H4 (cell line): ENCODE results near the gene DHRSX. TPM values are rescaled to one million over a fixed set of nuclear protein-coding genes. Genes with fewer than 3 reads are reported as not detected.
"Not testable (repeated sequence)": the region's sequence is repeated elsewhere in the genome, so short reads cannot be mapped to it uniquely, and the experiment has no call there.

Source experiments
- DNase-seq: peaks from one replicate; pipeline ENCODE4 v3.0.0-alpha.2; 2015; ENCODE audit warnings: low spot score
- total RNA-seq: library from RNA; depleted of rRNA; stranded (reverse); fragments of >200 nt; shearing (Covaris generic); gene quantifications from 2 replicates; pipeline ENCODE4 v1.2.3, GENCODE V29; 2014

The DHRSX gene
- total RNA-seq, 1 experiment from 2014 or later, result 37.1 TPM

DNA sequence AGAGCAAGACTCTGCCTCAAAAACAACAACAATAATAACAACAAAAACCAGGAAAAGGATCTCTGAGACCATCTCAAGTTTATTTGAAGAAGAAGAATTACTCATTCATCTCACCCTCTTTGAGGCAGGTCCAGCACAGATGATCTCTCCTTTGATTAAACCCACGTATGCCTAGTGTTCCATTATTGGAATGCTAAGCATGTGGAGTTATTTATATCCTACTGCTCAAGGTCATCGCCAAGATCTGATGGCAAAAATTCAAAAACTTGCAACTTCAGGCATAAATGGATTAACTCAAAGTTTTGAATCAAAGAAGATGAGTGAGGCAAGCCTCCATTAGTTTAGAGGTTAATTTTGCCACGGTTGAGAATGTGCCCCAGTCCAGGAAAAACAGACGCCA is 184.2 kb downstream of the DHRSX start:
- DNase-seq, result no peak

GRCh38 chrX:2315434-2315833 is 185.3 kb downstream of the DHRSX start:
- DNase-seq, result no peak

DNA sequence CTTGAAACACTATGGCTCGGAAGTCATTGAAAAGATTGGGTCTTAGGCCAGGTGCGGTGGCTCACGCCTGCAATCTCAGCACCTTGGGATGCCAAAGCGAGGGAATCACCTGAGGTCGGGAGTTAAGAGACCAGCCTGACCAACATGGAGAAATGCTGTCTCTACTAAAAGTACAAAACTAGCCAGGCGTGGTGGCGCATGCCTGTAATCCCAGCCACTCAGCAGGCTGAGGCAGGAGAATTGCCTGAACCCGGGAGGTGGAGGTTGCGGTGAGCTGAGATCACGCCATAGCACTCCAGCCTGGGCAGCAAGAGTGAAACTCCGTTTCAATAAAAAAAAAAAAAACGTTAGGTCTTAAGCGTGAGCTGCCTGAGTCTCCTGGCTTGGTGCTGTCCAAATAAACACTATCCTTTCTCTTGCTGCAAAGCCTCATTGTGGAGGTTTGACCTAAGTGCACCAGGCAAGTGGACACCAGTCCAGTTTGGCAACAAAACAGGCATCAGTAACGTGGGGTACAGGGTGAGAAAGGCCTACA is 185.9 kb downstream of the DHRSX start:
- no peak for DNase-seq

GRCh38 chrX:2313864-2314640 is 186.7 kb downstream of the DHRSX start:
- peak; percentile 51 for DNase-seq

- not testable (repeated sequence) for DNase-seq
Observed at GRCh38 chrX:2312061-2312591, 188.7 kb downstream of the DHRSX start.

- no peak for DNase-seq
Observed at GRCh38 chrX:2311501-2311900, 189.3 kb downstream of the DHRSX start.

GRCh38 chrX:2301901-2302300 is 198.9 kb downstream of the DHRSX start:
- DNase-seq, result no peak

DNA sequence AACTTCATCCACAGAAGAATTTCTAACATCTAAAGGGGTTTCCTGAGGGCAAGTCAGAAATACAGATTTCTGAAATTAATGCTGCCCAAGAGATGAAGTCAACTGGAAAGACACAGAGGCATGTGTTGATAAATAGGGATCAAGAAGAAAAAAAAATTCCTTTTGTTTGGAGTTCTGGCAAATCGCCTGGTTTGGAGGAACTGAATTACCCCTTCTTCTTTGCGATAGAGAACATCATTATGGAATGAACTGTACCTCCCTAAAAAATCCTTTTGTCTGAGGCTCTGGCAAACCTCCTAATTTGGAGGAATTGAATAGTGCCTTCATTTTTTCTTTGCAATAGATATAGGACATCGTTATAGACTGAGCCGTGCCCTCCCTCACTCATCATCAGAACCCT is 200.9 kb downstream of the DHRSX start:
- DNase-seq, result no peak

DNA sequence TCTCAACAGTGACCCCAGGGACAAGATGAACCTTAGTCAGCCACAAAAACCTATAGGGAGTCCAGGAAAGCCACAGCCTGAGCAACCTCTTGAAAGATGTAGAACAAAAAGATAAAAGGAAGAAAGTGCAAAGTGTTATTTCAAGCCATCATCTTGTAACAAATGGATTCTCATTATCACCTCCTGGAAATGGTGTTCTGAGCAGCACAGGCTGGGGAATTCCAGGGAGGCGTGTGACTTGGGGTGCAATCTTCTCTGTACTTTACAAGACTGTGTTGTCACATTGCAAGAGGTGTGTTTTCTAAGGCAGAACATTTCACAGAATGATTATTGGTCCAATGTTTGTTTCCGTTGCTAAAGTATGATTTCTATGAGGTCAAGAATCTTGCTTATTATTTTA is 214.0 kb downstream of the DHRSX start:
- DNase-seq, result no peak

DNA sequence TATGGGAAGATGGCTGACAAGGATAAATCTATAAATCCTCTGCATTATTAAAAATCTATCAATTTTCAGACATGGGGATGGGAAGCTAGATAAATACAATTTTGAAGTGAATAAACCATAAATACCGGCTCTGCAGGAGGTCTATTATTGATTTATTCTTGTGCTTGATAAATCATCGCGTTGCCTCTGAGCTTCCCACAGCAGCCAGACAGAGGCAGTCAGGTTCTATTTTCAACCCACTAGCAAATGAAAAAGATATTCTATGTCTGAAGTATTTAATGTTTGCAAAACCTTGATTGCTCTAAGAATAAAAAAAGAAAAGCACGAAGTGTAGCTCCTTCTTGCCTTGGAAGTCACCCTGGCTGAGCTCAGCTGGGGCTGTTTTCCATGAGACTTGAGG is 216.2 kb downstream of the DHRSX start:
- DNase-seq, result no peak

GRCh38 chrX:2284133-2284532 is 216.6 kb downstream of the DHRSX start:
- DNase-seq, result no peak

DNA sequence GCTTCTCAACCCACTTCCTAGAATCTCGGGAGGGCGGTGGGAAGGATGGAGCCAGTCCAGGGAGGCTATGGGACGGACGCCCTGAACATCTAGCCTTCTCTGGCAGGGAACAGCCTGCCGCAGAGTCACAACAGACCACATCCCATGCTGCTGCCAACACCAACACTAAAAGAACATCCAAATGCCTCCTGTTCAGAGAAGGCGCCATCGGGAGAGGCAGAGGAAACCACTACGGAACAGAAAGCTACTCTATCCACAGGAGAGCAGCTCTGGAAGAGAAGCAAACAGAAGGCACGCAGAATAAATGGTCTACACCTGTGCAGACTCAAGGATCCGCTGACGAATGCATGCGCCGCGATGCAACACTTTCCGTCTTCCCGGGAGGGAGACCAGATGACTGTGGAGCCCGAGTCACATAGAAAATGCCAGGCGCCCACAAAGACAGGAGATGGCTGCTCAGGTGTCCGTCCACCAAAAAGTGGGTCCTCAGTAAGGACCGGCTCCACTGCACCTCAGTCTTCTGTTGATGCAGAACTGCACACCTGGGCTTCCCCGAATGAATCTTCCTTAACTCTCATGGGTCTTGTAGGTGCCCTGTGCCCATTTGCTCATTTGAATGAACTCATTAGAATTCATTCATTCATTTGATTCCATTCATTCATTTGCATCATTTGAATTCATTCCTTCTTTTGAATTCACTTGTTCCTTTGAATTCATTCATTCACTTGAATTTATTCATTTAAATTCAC is 217.5 kb downstream of the DHRSX start:
- DNase-seq, result no peak

DNA sequence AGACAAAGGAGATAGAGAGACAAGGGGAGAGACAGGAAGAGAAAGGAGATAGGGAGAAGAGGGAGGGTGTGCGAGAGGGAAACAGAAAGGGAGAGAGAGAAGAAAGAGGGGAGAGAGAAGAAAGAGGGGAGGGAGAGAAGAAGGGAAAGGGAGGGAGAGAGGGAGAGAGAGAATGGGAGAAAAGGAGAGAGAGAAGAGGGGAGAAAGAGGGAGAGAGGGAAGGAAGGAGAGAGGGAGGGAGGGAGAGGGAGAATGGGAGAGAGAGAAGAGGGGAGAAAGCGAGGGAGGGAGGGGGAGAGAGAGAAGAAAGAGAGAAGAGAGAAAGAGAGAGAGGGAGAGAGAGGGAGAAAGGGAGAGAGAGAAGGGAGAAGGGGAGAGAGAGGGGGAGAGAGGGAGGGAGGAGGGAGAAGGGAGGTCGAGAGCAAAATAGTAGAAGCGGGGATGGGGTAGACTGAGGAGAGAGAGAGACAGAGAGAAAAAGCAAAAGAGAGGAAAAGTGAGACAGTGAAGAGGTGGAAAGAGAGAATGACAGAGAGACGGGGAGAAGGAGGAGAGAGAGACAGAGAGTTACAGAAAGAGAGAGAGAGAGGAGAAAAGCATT is 218.2 kb downstream of the DHRSX start:
- no peak for DNase-seq

DNA sequence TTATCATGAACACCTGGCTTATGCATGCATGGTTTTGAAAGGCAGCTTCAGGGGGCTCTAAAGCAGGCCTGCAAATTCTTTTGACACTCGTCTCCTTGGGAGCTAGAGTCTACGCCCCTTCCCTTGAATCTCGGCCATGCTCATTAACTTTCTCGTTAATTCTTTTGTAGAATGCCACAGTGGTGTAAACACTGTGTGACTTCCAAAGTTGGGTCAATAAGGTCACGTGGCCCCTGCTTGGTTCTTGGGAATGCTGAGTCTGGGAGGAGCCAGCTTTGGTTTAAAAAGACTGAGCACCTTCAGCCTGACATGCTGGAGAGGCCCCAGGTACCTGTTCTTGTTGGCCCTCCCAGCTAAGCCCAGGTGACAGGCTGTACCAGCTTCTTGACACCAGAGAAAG is 228.4 kb downstream of the DHRSX start:
- DNase-seq, result no peak

DNA sequence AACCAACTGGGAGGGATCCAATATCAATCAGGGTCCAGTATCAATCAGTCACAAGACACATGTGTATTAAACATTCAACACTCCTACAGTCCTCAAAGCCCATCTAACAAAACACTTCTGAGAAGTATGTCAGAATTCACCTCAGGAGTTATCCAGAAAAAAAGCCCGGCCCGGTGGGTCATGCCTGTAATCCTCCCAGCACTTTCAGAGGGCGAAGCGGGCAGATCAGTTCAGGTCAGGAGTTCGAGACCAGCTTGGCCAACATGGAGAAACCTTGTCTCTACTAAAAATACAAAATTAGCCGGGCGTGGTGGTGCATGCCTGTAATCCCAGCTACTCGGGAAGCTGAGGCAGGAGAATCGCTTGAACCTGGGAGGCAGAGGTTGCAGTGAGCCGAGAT is 229.2 kb downstream of the DHRSX start:
- DNase-seq, result not testable (repeated sequence)

GRCh38 chrX:2270783-2271182 is 230.0 kb downstream of the DHRSX start:
- not testable (repeated sequence) for DNase-seq

- no peak for DNase-seq
Observed at GRCh38 chrX:2267890-2268289, 232.9 kb downstream of the DHRSX start.

DNA sequence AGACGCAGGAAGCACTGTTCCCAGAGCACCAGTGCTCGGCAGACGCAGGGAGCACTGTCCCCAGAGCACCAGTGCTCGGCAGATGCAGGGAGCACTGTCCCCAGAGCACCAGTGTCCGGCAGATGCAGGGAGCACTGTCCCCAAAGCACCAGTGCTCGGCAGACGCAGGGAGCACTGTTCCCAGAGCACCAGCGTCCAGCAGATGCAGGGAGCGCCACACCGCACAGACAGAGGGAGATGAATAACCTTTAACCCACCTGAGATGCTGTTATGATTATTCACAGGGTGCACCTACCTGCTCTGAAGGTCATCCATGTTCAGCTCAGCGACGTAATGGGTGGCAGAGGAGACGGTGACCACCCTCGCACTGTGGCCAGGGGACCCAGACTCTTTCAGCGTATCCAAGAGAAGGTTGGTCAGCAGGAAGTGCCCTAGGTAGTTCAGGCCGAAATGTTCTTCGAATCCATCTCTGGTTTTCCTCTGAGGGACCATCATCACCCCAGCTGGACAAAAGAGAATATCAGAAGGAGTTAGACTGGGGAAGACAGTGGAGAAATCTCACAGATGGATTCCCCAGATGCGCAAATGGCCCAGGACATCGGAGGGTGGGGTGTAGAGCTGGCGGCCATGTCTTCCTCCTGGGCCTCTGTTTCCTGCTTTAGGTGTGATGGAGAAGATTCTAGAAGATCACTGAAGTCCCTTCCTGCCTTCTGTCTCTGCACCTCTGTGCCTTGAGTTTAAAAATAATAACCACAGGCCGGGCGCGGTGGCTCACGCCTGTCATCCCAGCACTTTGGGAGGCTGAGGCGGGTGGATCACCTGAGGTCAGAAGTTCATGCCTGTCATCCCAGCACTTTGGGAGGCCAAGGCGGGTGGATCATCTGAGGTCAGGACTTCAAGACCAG is 234.1 kb downstream of the DHRSX start:
- DNase-seq, result no peak

DNA sequence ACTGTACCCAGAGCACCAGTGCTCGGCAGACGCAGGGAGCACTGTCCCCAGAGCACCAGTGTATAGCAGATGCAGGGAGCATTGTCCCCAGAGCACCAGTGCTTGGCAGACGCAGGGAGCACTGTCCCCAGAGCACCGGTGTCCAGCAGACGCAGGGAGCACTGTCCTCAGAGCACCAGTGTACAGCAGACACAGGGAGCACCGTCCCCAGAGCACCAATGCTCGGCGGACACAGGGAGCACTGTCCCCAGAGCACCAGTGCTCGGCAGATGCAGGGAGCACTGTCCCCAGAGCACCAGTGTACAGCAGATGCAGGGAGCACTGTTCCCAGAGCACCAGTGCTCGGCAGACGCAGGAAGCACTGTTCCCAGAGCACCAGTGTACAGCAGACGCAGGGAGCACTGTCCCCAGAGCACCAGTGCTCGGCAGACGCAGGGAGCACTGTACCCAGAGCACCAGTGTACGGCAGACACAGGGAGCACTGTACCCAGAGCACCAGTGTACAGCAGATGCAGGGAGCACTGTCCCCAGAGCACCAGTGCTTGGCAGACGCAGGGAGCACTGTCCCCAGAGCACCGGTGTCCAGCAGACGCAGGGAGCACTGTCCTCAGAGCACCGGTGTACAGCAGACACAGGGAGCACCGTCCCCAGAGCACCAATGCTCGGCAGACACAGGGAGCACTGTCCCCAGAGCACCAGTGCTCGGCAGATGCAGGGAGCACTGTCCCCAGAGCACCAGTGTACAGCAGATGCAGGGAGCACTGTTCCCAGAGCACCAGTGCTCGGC is 234.9 kb downstream of the DHRSX start:
- not testable (repeated sequence) for DNase-seq
